ENCODE data around the gene CXCL9.

- no peak for TF ChIP-seq POLR2A (IDR thresholded peaks at IDR 0.05)
- no peak for TF ChIP-seq CTCF (IDR thresholded peaks at IDR 0.05)
Observed at GRCh38 chr4:76000279-76000678, 7.0 kb downstream of the CXCL9 start.
